Stimulated activated CD8-positive, alpha-beta memory T cell treated with anti-CD3 and anti-CD28 coated beads, Interleukin-12 subunit alpha, Interleukin-12 subunit beta, amount 100 ng/mL, for 1 hour (primary cell): Measurements from ENCODE around the gene CA5A.
"Not testable (repeated sequence)": the region's sequence is repeated elsewhere in the genome, so short reads cannot be mapped to it uniquely, and the experiment has no call there.

ENCODE experiments used
- DNase-seq: peaks from one replicate; pipeline ENCODE4 v3.0.0-alpha.2; 2020; ENCODE audit warnings: low read depth

The CA5A gene

DNA sequence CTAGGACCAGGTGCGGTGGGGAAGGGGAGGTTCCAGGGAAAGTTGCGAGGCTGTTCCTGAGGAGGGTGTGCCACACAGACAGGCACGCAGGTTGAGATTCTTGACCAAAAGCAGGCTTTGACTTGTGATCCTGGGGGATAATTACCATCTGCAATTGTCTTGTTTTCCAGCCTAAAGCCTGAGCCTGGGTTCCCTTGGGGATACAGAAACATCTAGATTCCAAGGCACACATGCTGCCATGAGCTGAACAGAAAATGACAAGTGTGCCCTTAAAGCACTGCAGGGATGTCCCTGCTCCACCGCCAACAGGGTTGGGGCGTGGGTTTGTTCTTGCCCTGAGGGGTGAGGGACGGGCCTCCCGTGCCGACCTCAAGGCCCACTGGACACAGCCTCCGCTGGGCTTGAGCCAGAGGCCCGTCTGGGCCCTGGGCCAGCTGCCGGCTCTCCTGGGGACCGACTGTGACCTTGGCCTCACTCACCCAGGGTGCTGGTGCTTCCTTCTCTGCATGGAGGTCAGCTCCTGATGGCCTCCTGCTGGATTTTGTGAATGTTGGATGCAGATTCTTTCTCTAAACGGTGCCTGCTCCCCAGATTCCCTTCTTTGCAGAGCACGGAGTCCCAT, 14.0 kb downstream of the CA5A start:
- DNase-seq, result no peak

- no peak for DNase-seq
Observed at GRCh38 chr16:87921236-87921773, 15.0 kb downstream of the CA5A start.

- DNase-seq, result no peak
Observed at GRCh38 chr16:87919681-87919994, 16.7 kb downstream of the CA5A start.

- DNase-seq, result no peak
Observed at GRCh38 chr16:87918866-87919680, 17.3 kb downstream of the CA5A start.

DNA sequence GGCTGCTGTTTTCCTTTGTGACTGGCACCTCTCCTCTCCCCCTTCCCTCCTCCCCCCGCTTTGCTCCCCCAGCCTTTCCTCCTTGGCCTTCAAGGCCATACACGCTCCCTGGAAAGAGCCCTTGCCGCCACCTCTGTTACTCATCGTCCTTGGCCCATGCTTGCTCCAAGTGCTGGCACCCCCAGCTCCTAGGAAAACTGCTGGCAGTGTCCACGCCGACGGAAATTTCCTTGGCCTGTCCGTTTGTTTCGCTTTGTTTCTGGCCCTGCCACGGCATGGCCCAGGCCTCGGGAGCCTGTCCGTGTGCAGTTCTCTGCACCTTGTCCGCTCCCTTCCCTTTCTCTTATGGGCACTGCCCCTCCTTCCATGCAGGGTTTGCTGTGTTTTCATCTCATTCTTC, 18.0 kb downstream of the CA5A start:
- DNase-seq, result no peak

DNA sequence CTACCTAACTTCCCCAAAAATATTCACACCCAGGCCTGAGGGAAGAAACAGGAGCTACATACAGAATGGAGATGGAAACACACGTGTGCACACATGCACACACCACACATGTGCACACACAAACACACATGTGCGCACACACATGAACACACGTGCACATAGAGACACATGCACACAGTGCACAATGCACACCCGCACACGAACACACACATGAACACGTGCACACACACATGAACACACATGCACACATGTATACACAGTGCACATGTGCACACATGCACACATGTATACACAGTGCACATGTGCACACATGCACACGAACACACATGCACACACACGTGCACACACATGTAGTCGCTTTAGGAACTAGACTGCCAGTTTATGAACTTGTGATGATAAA, 18.8 kb downstream of the CA5A start:
- DNase-seq, result no peak

GRCh38 chr16:87914812-87915211, 21.5 kb downstream of the CA5A start:
- DNase-seq, result no peak

GRCh38 chr16:87914021-87914725, 22.2 kb downstream of the CA5A start:
- not testable (repeated sequence) for DNase-seq

GRCh38 chr16:87912691-87913090, 23.6 kb downstream of the CA5A start:
- DNase-seq, result not testable (repeated sequence)

DNA sequence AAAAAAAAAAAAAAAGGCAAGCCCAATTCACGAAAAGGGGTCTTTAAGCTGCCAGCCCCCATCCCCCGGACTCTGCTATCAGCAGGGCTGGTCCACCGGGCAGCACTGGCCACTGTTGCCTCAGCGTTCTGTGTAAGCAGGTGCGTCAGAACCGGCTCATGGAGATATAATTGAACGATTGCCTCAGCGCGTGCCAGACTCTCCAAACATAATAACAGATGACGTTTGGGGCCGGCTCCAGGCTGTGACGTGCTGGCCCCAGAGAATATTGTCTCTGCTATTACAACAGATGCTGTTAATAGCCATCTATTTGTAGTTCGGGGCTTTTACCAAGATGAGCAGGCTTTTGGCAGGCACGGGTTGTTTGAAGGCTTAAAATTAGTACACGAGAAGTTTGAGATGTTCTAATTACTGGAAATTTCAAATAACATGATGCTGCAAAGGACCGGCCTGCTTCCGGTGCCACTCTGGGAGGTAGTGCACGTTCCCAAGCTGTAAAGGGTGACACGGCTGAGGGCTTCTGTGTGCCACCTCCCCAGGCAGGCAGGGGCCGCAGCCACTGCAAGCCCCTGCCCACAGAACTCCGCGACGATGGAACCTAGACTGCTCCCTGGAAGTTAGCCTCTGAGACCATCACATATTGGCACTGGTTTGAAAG, 25.1 kb downstream of the CA5A start:
- not testable (repeated sequence) for DNase-seq

DNA sequence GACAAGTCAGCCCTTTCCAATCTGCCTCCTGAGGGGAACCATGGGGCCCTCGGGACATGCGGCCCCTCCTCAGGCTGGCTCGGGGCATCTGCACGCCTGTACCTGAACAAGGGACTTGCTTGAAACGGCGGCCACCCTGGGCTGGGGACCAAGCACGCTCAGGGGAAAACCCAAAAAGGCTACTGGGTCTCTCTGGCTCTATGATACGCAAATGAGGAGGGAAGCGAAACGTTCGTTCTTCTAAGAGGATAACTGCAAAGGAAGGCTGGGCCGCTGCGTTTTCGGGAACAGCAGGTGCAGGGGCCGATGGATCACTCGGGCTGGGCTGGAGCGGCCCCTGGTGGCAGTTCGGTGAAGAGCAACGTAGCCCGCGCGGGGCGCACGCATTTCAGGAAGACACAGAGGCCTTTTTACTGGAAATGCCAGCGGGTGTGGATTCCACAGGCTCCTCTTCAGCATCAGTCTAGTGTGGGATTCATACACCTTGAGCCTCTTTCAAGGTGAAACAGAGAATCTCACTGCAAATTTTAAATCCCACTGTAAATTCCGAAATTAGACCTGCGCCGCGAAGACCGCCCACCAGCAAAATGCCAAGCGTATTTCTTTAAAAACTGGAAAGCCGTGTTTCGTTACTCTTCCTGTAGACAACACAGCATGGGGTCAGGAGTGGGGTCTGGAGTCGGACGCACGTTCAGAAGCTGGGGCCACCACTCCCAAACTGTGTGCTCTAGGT, 27.0 kb downstream of the CA5A start:
- DNase-seq, result peak; percentile 73

DNA sequence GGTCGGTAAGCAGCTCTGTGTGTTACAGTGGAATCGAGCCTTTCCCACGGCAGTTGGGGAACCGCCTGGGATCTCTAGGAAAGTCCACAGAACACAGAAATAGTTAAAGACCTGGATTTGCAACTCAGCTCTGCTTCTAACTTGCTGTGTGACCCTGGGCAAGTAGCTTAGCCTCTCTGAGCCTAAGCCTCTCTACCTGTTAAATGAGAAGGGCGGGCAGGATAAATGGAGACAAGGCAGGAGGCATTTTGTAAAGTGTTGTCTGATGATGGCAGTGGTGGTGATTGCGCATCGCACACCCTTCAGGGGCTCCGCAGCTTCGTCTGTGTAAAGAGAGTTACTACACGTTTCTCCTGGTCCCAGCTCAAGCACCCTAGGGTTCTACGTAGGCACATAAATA, 28.2 kb downstream of the CA5A start:
- not testable (repeated sequence) for DNase-seq

DNA sequence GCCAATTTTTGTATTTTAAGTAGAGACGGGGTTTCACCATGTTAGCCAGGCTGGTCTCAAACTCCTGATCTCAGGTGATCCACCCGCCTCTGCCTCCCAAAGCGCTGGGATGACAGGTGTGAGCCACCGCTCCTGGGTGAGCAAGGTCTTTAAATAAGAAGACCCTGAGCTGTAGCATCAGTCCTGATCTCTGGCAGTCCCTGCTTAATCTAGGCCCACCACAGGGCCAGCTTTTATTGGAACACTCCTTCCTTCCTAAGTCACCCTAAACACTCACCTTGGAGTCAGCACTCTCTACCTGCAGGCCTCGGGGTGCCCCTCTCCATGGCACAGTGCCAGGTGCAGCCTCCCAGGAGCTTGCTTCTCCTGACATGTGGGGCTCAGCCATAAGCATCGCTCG, 30.8 kb downstream of the CA5A start:
- DNase-seq, result not testable (repeated sequence)

DNA sequence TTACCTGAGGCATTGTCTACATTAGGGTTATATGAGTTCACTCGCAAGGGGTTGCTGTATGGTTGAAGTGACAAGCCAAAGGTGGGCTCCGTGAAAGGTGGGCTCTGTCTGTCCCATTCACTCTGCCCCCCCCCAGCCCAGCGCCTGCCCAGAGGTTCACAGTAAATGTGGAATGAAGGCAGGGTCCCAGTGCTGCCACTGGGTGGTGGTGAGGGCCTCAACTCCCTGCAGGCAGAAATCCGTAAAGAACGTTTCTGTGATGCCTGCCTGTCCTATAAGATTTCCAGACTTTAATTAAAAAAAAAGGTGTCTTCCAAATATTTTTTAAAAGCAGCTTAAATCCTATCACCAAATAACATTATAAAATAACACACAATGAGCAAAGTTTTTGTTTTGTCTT, 31.4 kb downstream of the CA5A start:
- not testable (repeated sequence) for DNase-seq

DNA sequence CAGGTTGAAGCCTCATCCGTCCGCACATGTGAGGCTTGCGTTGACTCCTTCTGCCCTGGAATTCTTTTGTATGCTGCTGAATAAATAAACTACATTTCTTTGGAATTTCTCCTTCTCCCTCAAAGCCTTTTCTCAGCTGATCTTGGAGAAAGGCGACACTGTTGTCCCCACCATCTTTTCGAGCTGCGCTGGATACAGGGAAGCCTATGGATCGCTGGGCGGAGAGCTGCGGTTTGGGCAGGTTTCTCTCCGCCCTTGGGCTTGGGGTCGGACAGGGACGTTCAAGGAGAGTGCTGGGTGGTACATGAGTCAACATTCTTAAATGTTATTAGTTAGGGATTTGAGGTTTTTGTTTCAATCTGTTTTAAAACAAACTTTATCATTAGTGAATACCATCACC, 35.8 kb downstream of the CA5A start:
- not testable (repeated sequence) for DNase-seq

GRCh38 chr16:87897521-87898505, 38.5 kb downstream of the CA5A start:
- peak; percentile 33 for DNase-seq

GRCh38 chr16:87896924-87897520, 39.3 kb downstream of the CA5A start:
- DNase-seq, result not testable (repeated sequence)

DNA sequence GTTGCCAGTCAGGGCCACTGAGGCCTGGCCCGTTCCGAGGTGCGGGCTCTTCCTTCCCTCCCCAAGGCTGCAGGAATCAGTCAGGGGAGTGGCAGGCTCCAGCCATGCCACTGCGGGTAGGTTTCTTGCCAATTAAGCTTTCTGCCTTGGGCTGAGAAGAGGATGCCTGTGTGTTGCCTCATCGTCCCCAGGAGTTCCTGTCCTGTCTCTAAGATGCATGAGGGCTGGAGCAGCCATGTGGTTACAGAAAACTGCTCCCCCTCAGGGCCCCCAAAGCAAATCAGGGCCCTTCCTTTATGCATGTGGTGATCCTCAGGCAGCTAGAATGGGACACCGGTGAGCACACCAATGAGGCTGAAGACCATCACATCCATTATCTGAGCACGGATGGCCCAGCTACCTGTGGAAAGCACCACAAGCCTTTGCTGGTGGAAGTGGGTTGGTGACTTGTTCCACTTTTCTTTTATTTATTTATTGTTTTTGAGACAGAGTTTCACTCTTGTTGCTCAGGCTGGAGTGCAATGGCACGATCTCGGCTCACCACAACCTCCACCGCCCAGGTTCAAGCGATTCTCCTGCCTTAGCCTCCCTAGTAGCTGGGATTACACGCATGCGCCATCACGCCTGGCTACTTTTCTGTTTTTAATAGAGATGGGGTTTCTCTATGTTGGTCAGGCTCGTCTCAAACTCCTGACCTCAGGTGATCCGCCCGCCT, 40.0 kb downstream of the CA5A start:
- not testable (repeated sequence) for DNase-seq

DNA sequence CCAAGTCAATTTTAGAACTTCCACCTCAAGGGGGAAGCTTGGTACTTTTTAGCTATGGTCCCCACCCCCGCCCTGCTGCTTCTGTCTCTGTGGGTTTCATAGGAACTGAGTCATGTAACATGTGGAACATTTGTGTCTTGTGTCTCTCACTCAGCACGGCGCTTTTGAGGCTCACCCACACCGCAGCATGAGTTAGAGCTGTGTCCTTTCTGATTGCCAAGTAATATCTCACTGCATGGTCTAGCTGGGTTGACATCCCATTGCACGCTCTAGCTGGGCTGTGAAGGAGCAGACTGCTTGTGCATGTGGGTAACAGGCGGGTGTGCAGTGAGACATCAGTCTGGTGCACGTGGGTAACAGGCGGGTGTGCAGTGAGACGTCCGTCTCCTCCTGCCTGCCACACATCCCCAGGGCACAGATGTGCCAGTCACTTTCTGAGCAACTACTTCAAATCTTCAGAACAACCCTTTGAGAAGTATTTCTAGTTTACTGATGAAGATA, 40.6 kb downstream of the CA5A start:
- DNase-seq, result peak; percentile 51
